Measurements from ENCODE around the gene TBC1D1. TPM values are rescaled to one million over a fixed set of nuclear protein-coding genes. Genes with fewer than 3 reads are reported as not detected.
"Not testable (repeated sequence)": the region's sequence is repeated elsewhere in the genome, so short reads cannot be mapped to it uniquely, and the experiment has no call there.

TBC1D1 gene
- total and polyA plus RNA-seq, 2 experiments from 2014 or later: 100.0 to 214 TPM

DNA sequence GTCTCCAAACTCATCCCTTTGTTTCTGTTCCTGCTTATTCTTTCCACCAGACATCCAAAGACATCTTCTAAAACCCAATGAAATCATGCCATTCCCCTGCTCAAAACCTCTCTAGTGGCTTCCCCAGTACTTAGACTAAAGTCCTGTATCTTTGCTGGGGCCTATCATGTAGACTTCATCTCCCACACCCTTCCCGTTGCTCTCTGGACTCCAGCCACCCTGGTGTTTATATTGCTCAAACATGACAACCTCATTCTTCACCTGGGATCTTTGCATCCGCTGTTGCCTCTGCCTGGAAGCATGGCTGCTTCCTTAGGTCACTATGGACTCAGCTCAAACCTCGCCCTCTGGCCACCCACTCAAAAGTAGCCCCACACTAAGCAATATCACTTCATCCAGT, 23.7 kb downstream of the TBC1D1 start:
- no peaks in the 10 kb centered on the region for H3K9me3 ChIP-seq (ENCODE audit: low read depth)
- no peaks in the 10 kb centered on the region for H3K27me3 ChIP-seq
- no peak for DNase-seq (ENCODE audit: low read depth in 1 of 2, low spot score in 1 of 2)
- H3K36me3 ChIP-seq: no peaks in the 10 kb centered on the region
- peaks cover 14% of the 10 kb centered on the region for H3K4me1 ChIP-seq (ENCODE audit: low read depth)
- H3K4me3 ChIP-seq: no peak overlapping the region
- no peak overlapping the region for H3K27ac ChIP-seq
- TF ChIP-seq CTCF (IDR thresholded peaks at IDR 0.05; ENCODE audit: low read depth, low read length): no peak

- H3K27ac ChIP-seq: no peak overlapping the region
- H3K4me1 ChIP-seq (ENCODE audit: low read depth): no peaks in the 10 kb centered on the region
- H3K27me3 ChIP-seq: no peaks in the 10 kb centered on the region
- H3K9me3 ChIP-seq (ENCODE audit: low read depth): no peaks in the 10 kb centered on the region
- no peak overlapping the region for H3K4me3 ChIP-seq
- TF ChIP-seq CTCF (IDR thresholded peaks at IDR 0.05; ENCODE audit: low read depth, low read length): no peak
- DNase-seq (ENCODE audit: low read depth in 1 of 2, low spot score in 1 of 2): no peak
- H3K36me3 ChIP-seq: no peaks in the 10 kb centered on the region
Observed at GRCh38 chr4:37917388-37917787, 26.5 kb downstream of the TBC1D1 start.

DNA sequence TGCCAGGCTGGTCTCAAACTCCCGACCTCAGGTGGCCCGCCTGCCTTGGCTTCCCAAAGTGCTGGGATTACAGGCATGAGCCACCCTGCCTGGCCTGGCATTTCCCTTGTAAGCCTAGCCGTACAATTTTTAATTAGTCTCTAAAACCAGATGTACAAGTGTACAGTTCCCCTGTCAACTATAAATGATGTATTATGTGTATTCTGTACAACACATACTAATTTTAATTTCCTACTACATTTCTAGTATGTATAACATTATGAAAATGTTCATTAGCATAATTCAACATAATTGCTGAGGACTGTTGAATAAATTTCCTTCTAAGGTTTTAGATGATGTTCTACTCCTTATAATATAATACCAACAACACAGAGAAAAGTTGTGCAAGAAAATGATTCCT, 27.8 kb downstream of the TBC1D1 start:
- no peaks in the 10 kb centered on the region for H3K9me3 ChIP-seq (ENCODE audit: low read depth)
- no peaks in the 10 kb centered on the region for H3K36me3 ChIP-seq
- DNase-seq (ENCODE audit: low read depth in 1 of 2, low spot score in 1 of 2): no peak
- no peaks in the 10 kb centered on the region for H3K4me1 ChIP-seq (ENCODE audit: low read depth)
- TF ChIP-seq CTCF (IDR thresholded peaks at IDR 0.05; ENCODE audit: low read depth, low read length): no peak
- H3K27me3 ChIP-seq: no peaks in the 10 kb centered on the region
- H3K4me3 ChIP-seq: no peak overlapping the region
- no peak overlapping the region for H3K27ac ChIP-seq

- no peaks in the 10 kb centered on the region for H3K36me3 ChIP-seq
- H3K9me3 ChIP-seq (ENCODE audit: low read depth): no peaks in the 10 kb centered on the region
- TF ChIP-seq CTCF (IDR thresholded peaks at IDR 0.05; ENCODE audit: low read depth, low read length): no peak
- H3K4me1 ChIP-seq (ENCODE audit: low read depth): no peaks in the 10 kb centered on the region
- no peaks in the 10 kb centered on the region for H3K27me3 ChIP-seq
- no peak overlapping the region for H3K4me3 ChIP-seq
- DNase-seq (ENCODE audit: low read depth in 1 of 2, low spot score in 1 of 2): peak in 1 of 2 donors; percentile 83
- H3K27ac ChIP-seq: no peak overlapping the region
Observed at GRCh38 chr4:37922328-37922727, 31.4 kb downstream of the TBC1D1 start.

GRCh38 chr4:37923089-37923488, 32.2 kb downstream of the TBC1D1 start:
- DNase-seq (ENCODE audit: low read depth in 1 of 2, low spot score in 1 of 2); H3K9me3 ChIP-seq (ENCODE audit: low read depth); H3K36me3 ChIP-seq; H3K27ac ChIP-seq; H3K4me1 ChIP-seq (ENCODE audit: low read depth); H3K4me3 ChIP-seq; H3K27me3 ChIP-seq: not testable (repeated sequence)

GRCh38 chr4:37924946-37925345, 34.1 kb downstream of the TBC1D1 start:
- Histone ChIP-seq H3K4me3 (no peak overlapping the region), H3K4me1 (ENCODE audit: low read depth) (no peaks in the 10 kb centered on the region), H3K36me3 (no peaks in the 10 kb centered on the region), H3K27me3 (no peaks in the 10 kb centered on the region), H3K9me3 (ENCODE audit: low read depth) (no peaks in the 10 kb centered on the region), H3K27ac (no peak overlapping the region)
- DNase-seq (ENCODE audit: low read depth in 1 of 2, low spot score in 1 of 2): no peak
- TF ChIP-seq CTCF (IDR thresholded peaks at IDR 0.05; ENCODE audit: low read depth, low read length): no peak

Data from cardiac muscle cell (in vitro differentiated cells and primary cell).